Mesothelial cell of epicardium (in vitro differentiated cells): Measurements from ENCODE around the gene LGALSL. TPM values are rescaled to one million over a fixed set of nuclear protein-coding genes. Genes with fewer than 3 reads are reported as not detected.

Source experiments
- DNase-seq, 2 experiments: peaks; one replicate each; pipeline ENCODE4 v3.0.0; 2021; ENCODE audit warnings: low spot score in 2 of 2; ENCODE audit not compliant: unreplicated experiment in 2 of 2
- H3K27ac Mint-ChIP-seq: 2 replicates; pipeline ENCODE4 v1.8.0; 2021; ENCODE audit warnings: mixed read lengths
- H3K27me3 Mint-ChIP-seq: 2 replicates; pipeline ENCODE4 v1.8.0; 2021; ENCODE audit warnings: low read depth, mixed read lengths
- H3K36me3 Mint-ChIP-seq: 2 replicates; pipeline ENCODE4 v1.8.0; 2021; ENCODE audit warnings: mixed read lengths
- H3K4me1 Mint-ChIP-seq: 2 replicates; pipeline ENCODE4 v1.8.0; 2021; ENCODE audit warnings: mixed read lengths
- H3K4me3 Mint-ChIP-seq: 2 replicates; pipeline ENCODE4 v1.8.0; 2021; ENCODE audit warnings: mild to moderate bottlenecking, moderate library complexity, mixed read lengths
- H3K9me3 Mint-ChIP-seq: 2 replicates; pipeline ENCODE4 v1.8.0; 2021; ENCODE audit warnings: mixed read lengths
- total RNA-seq: library from RNA; stranded (reverse); gene quantifications from 3 replicates; pipeline ENCODE4 v1.2.1, GENCODE V29; 2021
- TF ChIP-seq, protein P1 (sequence below): fragments of 200-600 bp; sonication (generic); IDR thresholded peaks from one replicate; pipeline ENCODE4 v1.5.0; 2021; ENCODE audit warnings: antibody characterized with exemption; ENCODE audit not compliant: unreplicated experiment

Gene LGALSL
- total RNA-seq, 1 donor from 2014 or later, result 15.6 TPM

DNA sequence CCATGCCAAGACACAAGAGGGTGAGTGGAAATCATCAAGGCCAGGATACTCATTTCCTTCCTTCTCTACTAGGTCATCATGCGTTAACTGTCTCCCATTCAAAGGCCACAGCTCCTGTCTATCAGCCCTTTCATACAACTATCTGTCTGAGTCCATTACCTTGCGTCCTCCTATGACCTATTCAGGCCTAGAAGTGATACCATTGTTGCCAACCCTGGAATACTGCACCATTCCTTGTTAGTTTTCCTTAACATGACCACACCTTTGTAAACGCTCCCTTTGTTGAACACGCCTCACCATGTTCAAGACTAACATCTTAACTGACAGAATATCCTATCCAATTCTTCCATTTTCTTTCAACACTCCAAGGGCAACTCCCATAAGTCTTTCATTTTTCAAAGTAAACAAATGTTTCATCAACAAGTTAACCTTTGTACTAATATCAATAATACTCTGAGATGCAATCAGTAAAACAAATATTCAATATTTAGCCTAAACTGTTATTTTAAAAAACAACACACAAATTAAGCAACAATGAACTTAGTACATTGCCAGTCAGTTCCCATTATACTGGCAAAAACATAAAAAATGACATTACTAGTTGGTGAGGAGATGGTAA lies 19.8 kb upstream of the LGALSL start:
- Mint-ChIP-seq H3K27me3 (peaks cover 2% of the 10 kb centered on the region), H3K9me3 (peaks cover 18% of the 10 kb centered on the region), H3K4me3 (no peak overlapping the region), H3K36me3 (peaks cover 8% of the 10 kb centered on the region), H3K4me1 (no peaks in the 10 kb centered on the region), H3K27ac (no peak overlapping the region)
- no peak for DNase-seq
- TF ChIP-seq, protein P1, sequence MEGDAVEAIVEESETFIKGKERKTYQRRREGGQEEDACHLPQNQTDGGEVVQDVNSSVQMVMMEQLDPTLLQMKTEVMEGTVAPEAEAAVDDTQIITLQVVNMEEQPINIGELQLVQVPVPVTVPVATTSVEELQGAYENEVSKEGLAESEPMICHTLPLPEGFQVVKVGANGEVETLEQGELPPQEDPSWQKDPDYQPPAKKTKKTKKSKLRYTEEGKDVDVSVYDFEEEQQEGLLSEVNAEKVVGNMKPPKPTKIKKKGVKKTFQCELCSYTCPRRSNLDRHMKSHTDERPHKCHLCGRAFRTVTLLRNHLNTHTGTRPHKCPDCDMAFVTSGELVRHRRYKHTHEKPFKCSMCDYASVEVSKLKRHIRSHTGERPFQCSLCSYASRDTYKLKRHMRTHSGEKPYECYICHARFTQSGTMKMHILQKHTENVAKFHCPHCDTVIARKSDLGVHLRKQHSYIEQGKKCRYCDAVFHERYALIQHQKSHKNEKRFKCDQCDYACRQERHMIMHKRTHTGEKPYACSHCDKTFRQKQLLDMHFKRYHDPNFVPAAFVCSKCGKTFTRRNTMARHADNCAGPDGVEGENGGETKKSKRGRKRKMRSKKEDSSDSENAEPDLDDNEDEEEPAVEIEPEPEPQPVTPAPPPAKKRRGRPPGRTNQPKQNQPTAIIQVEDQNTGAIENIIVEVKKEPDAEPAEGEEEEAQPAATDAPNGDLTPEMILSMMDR, result no peak

DNA sequence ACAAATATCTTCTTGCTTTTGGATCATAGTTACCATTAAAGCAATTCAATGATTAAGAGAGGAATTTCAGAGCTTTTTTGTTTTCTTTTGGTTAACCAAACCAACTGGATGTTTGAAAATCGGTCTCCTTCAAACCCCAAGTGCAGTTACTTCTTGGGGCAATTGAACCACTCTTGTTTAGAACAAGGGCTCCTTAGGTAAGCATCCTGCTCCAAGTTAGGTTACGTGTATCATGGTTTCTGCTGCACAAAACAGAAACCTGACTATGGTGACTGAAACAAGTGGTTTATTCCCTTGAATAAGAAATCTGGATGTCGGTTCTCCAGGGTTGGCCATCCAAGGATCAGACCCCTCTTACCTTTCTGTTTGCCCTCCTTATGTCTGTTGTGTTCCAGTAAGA lies 16.1 kb upstream of the LGALSL start:
- Mint-ChIP-seq H3K27me3 (no peaks in the 10 kb centered on the region), H3K36me3 (no peaks in the 10 kb centered on the region), H3K9me3 (no peaks in the 10 kb centered on the region), H3K4me1 (no peaks in the 10 kb centered on the region), H3K4me3 (no peak overlapping the region), H3K27ac (no peak overlapping the region)
- DNase-seq, result no peak
- TF ChIP-seq, protein P1, result no peak

DNA sequence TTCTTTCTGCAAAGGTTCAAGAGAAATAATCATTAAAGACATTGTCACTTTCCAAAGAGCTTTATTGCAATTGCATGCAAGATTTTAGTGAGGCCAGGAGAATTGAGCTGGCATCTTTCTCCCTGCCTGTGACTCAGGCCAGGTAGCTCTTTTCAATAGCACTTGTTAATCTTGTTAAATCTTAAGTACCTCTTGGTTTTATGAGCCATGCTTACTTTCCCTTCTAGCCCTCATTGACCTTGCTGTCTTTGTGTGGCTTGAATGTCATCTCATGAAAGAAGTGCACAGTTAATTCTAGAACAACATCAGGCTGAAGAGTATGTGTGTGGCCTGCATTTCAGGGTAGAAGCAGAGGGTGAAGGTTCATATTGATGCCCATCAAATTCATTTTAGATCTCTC lies 14.8 kb upstream of the LGALSL start:
- Mint-ChIP-seq H3K36me3 (no peaks in the 10 kb centered on the region), H3K4me1 (no peaks in the 10 kb centered on the region), H3K9me3 (no peaks in the 10 kb centered on the region), H3K27ac (no peak overlapping the region), H3K27me3 (no peaks in the 10 kb centered on the region), H3K4me3 (no peak overlapping the region)
- DNase-seq, result no peak
- TF ChIP-seq, protein P1, result no peak

DNA sequence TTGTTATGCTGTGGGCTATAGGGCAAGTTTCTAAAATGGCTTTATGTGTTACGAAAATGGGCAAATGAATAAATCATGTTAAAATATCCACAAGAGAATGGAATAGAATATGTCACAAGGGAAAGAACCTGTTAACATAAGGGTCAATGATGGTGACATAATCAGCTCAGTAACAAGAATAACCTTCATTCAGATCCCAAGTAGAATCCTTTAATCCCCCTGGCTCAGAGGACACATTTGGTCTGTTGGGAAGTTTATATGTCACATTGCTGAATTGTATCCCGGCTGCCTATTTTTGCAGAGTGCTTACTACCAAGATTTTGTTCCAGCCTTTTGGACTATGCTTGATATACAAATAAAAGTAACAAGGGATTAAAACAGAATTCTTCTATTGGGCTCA lies 13.1 kb upstream of the LGALSL start:
- Mint-ChIP-seq H3K27ac (no peak overlapping the region), H3K4me3 (no peak overlapping the region), H3K9me3 (no peaks in the 10 kb centered on the region), H3K27me3 (no peaks in the 10 kb centered on the region), H3K36me3 (no peaks in the 10 kb centered on the region), H3K4me1 (no peaks in the 10 kb centered on the region)
- TF ChIP-seq, protein P1, result no peak
- DNase-seq, result no peak

DNA sequence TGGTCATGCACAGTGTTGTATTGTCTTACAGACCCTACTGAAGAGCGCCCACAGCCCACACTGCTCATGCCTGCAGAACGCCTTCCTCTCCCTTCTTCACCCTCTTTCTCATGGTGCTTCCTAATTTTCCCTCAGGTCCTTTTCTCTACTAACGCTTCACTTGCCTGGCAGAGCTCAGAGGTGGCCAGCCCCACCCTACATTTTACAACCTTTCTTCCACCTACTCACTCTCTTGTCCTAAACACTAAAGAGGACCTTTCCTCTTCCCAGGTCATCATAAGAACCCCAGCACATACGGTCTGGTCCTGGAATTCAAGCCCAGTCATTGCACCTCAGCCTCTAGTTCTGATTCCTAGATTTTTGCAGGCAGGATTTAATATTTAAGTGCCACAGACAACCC lies 11.7 kb upstream of the LGALSL start:
- H3K27ac Mint-ChIP-seq, result no peak overlapping the region
- peaks cover 2% of the 10 kb centered on the region for H3K4me1 Mint-ChIP-seq
- DNase-seq, result no peak
- no peaks in the 10 kb centered on the region for H3K36me3 Mint-ChIP-seq
- TF ChIP-seq, protein P1, result no peak
- H3K4me3 Mint-ChIP-seq, result no peak overlapping the region
- H3K9me3 Mint-ChIP-seq, result no peaks in the 10 kb centered on the region
- H3K27me3 Mint-ChIP-seq, result no peaks in the 10 kb centered on the region
